GM18520 (cell line): ENCODE results near the gene GPR135.

Experiments
- ATAC-seq: cut with Tn5 transposase; IDR thresholded peaks from one replicate; pipeline ENCODE4 v1.9.1; 2021; ENCODE audit not compliant: unreplicated experiment

The GPR135 gene

GRCh38 chr14:59424341-59425071 lies 40.7 kb downstream of the GPR135 start:
- ATAC-seq = no peak

- no peak for ATAC-seq
Measured at GRCh38 chr14:59422069-59422881, 42.9 kb downstream of the GPR135 start.

DNA sequence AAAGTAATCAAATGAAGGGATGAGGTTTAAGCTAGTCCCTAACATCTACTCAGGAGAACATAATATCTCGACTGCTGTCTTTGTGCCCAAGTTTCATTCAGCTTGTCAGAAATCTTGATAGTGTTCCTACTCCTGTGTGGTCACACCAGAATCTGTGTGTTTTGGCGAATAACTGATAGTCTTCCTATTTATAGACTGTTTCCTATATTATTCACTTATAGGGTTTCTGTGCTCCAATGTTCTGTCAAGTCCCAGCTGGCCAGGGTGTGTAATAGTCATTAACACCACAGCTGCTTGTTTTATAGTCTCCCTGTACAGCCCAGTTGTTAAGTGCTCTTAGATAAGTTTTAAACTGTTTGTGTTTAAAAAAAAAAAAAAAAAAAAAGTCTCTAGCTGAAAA lies 45.9 kb downstream of the GPR135 start:
- ATAC-seq = no peak

GRCh38 chr14:59417311-59417710 lies 47.9 kb downstream of the GPR135 start:
- no peak for ATAC-seq

GRCh38 chr14:59415836-59416602 lies 49.2 kb downstream of the GPR135 start:
- no peak for ATAC-seq
